Thymus (tissue), 11 donors: ENCODE results near the gene FAM151A. TPM values are rescaled to one million over a fixed set of nuclear protein-coding genes. Genes with fewer than 3 reads are reported as not detected.

Experiments used
- DNase-seq, 9 donors: peaks; one replicate each; pipeline ENCODE4 v3.0.0-alpha.2; 2013; ENCODE audit warnings: low spot score in 9 of 9, low read depth in 6 of 9, missing footprints in 1 of 9
- H3K27ac ChIP-seq, 2 donors: one replicate each; pipeline ENCODE4 v1.5.1; 2013; ENCODE audit warnings: control low read depth in 1 of 2, low read depth in 1 of 2, low read length in 1 of 2, mild to moderate bottlenecking in 1 of 2, moderate library complexity in 1 of 2
- H3K27me3 ChIP-seq, 2 donors: one replicate each; pipeline ENCODE4 v1.5.1; 2013; ENCODE audit warnings: low read length in 1 of 2; ENCODE audit not compliant: control insufficient read depth in 2 of 2, insufficient read depth in 1 of 2
- H3K36me3 ChIP-seq, 2 donors: one replicate each; pipeline ENCODE4 v1.5.1; 2013; ENCODE audit warnings: low read length in 1 of 2, mild to moderate bottlenecking in 1 of 2, moderate library complexity in 1 of 2; ENCODE audit not compliant: control insufficient read depth in 2 of 2, insufficient read depth in 2 of 2
- H3K4me1 ChIP-seq, 2 donors: one replicate each; pipeline ENCODE4 v1.5.1; 2013; ENCODE audit warnings: low read length in 2 of 2; ENCODE audit not compliant: control insufficient read depth in 2 of 2, insufficient read depth in 2 of 2
- H3K4me3 ChIP-seq, 2 donors: one replicate each; pipeline ENCODE4 v1.5.1; 2013; ENCODE audit warnings: low read length in 2 of 2, control low read depth in 1 of 2, mild to moderate bottlenecking in 1 of 2
- H3K9me3 ChIP-seq, 2 donors: one replicate each; pipeline ENCODE4 v1.5.1; 2013; ENCODE audit warnings: low read length in 1 of 2, mild to moderate bottlenecking in 1 of 2; ENCODE audit not compliant: control insufficient read depth in 2 of 2, insufficient read depth in 1 of 2
- WGBS: extraction: QIAGEN DNeasy Blood & Tissue Kit; methylation state at CpG from one replicate; pipeline ENCODE4 v1.1.7; 2013; 5-methylcytosine and 5-hydroxymethylcytosine counted together
- polyA plus RNA-seq: library from polyadenylated mRNA; stranded (reverse); fragments of 200-250 nt; gene quantifications from one replicate; pipeline ENCODE4 v1.2.3, GENCODE V29; 2013
- total RNA-seq: library from RNA; stranded (reverse); fragments of 120-200 nt; gene quantifications from one replicate; pipeline ENCODE4 v1.2.4, GENCODE V29; 2013
- donor health status: healthy.

Gene FAM151A
- total and polyA plus RNA-seq, 2 donors, result 0.47 to 1.6 TPM

- H3K27me3 ChIP-seq, result no peaks in the 10 kb centered on the region
- H3K4me3 ChIP-seq, result no peak overlapping the region
- H3K27ac ChIP-seq, result no peak overlapping the region
- no peaks in the 10 kb centered on the region for H3K9me3 ChIP-seq
- no peak for DNase-seq
- H3K4me1 ChIP-seq, result peaks cover 9 to 11% of the 10 kb centered on the region in 2 donors
- no peaks in the 10 kb centered on the region for H3K36me3 ChIP-seq
- 96% methylated on average over 13 of the region's 13 CpGs for WGBS
Measured at GRCh38 chr1:54599211-54599823, 24.0 kb downstream of the FAM151A start.

- no peaks in the 10 kb centered on the region for H3K4me1 ChIP-seq
- H3K9me3 ChIP-seq, result no peaks in the 10 kb centered on the region
- no peak overlapping the region for H3K27ac ChIP-seq
- no peaks in the 10 kb centered on the region for H3K36me3 ChIP-seq
- H3K4me3 ChIP-seq, result no peak overlapping the region
- no peaks in the 10 kb centered on the region for H3K27me3 ChIP-seq
- no peak for DNase-seq
- WGBS, result 65% methylated on average over 3 of the region's 3 CpGs
Measured at GRCh38 chr1:54597455-54598030, 25.8 kb downstream of the FAM151A start.

DNA sequence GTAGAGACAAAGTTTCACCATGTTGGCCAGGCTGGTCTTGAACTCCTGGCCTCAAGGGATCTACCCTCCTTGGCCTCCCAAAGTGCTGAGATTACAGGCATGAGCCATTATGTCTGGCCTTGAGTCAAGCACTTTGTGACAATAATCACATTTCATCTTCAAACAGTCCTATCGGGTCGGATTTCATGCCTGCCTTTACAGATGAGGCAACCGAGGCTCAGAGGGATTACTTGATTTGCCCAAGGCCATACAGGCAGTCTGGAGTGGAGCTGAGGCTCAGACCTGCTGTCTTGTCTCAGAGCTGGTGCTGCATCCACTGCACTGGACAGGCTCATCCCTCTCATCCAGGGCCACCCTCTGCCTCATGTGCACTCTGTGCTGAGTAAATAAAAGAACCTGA, 26.6 kb downstream of the FAM151A start:
- Histone ChIP-seq H3K9me3 (no peaks in the 10 kb centered on the region), H3K4me1 (no peaks in the 10 kb centered on the region), H3K27me3 (no peaks in the 10 kb centered on the region), H3K36me3 (no peaks in the 10 kb centered on the region), H3K27ac (peak overlapping the region in 1 of 2 donors; percentile 9), H3K4me3 (no peak overlapping the region)
- 95% methylated on average over 3 of the region's 3 CpGs for WGBS
- DNase-seq, result no peak

GRCh38 chr1:54595956-54596498, 27.3 kb downstream of the FAM151A start:
- no peak for DNase-seq
- 92% methylated on average over 3 of the region's 3 CpGs for WGBS

DNA sequence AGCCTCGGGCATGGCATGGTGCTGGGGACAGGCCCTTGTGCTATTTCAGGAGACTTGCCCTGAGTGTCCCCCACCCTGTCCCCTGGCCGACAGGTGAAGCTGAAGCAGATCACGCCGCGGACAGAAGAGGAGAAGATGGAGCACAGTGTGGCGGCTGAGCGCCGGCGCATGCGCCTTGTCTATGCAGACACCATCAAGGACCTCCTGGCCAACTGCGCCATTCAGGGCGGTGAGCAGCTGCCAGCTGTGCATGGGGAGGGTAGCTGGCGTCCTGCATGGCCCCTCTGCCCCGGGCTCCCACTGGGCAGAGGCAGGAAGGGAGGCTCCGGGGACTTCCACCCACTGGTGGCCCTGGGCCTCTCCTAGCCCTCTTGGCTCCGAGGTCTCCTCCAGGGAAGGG, 28.9 kb downstream of the FAM151A start:
- WGBS, result 96% methylated on average over 16 of the region's 16 CpGs
- Histone ChIP-seq H3K4me3 (no peak overlapping the region), H3K27ac (no peak overlapping the region), H3K9me3 (no peaks in the 10 kb centered on the region), H3K4me1 (no peaks in the 10 kb centered on the region), H3K27me3 (no peaks in the 10 kb centered on the region), H3K36me3 (no peaks in the 10 kb centered on the region)
- no peak for DNase-seq

More at GRCh38 chr1:54595956-54596498, 27.3 kb downstream of the FAM151A start:
- no peaks in the 10 kb centered on the region for H3K27me3 ChIP-seq
- no peaks in the 10 kb centered on the region for H3K36me3 ChIP-seq
- no peaks in the 10 kb centered on the region for H3K4me1 ChIP-seq
- H3K27ac ChIP-seq, result no peak overlapping the region
- no peak overlapping the region for H3K4me3 ChIP-seq
- no peaks in the 10 kb centered on the region for H3K9me3 ChIP-seq

DNA sequence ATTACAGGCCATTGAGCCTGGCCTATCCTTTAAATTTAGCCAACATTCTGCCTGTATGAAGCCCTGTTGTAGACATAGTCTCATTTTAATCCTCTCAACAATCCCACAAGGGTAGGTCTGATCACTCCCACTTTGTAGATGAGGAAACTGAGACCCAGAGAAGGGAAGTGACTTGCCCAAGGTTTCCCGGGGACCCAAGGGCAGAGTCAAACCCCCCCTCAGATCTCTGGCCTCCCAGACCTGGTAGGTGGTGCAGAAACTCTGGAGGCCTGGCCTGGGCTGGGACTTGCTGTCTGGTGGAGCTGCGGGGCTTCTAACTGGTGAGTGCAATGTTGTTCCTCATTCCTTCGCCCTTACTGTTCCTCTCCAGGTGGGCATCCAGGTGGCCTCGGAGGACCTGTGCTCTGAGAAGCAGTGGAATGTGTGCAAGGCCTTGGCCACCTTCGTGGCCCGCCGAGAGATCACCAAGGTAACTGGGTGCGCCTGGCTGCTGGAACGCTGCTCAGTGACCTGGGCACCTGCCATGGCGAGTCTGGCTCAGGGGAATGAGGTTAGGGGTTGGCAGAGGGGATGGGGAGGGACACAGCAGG, 29.7 kb downstream of the FAM151A start:
- H3K4me1 ChIP-seq, result peaks cover 0 to under 1% of the 10 kb centered on the region in 2 donors
- no peaks in the 10 kb centered on the region for H3K27me3 ChIP-seq
- WGBS, result 95% methylated on average over 10 of the region's 10 CpGs
- H3K9me3 ChIP-seq, result no peaks in the 10 kb centered on the region
- DNase-seq, result no peak
- H3K4me3 ChIP-seq, result no peak overlapping the region
- no peak overlapping the region for H3K27ac ChIP-seq
- H3K36me3 ChIP-seq, result no peaks in the 10 kb centered on the region

DNA sequence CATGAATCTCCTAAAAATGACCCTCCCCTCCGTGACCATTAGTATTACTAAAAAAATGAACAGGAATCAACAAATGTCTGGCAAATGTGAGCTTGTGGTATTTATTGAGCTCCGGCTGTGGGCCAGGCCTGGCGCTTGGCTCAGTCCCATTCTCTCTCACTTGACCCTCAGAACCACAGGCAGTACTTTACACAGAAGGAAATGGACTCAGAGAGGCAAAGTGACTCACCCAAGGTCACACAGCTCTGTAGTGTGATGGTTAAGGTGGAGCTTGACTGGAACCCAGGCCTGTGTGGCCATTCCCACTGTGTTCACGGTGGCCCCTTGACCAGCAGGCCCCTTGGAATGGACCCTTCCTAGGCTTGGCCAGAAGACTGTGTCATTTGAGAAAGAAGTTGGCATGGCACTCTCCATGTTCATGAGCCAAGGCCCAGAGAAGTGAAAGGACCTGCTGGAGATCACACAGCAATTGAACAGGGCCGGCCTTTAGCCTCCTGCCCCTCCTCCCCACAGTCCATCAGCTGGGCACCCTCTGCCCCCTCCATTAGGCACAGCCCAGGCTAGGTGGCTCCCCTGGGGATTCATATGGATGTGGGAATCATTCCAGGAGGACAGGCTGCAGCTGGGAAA, 32.1 kb downstream of the FAM151A start:
- H3K4me1 ChIP-seq, result peaks cover 0 to 5% of the 10 kb centered on the region in 2 donors
- H3K4me3 ChIP-seq, result no peak overlapping the region
- H3K36me3 ChIP-seq, result no peaks in the 10 kb centered on the region
- 97% methylated on average over 5 of the region's 5 CpGs for WGBS
- no peak overlapping the region for H3K27ac ChIP-seq
- H3K9me3 ChIP-seq, result no peaks in the 10 kb centered on the region
- DNase-seq, result no peak
- H3K27me3 ChIP-seq, result no peaks in the 10 kb centered on the region

GRCh38 chr1:54588377-54588776, 34.9 kb downstream of the FAM151A start:
- H3K27me3 ChIP-seq, result no peaks in the 10 kb centered on the region
- H3K27ac ChIP-seq, result no peak overlapping the region
- H3K9me3 ChIP-seq, result no peaks in the 10 kb centered on the region
- H3K36me3 ChIP-seq, result no peaks in the 10 kb centered on the region
- WGBS, result 20% methylated on average over 2 of the region's 2 CpGs
- H3K4me1 ChIP-seq, result peaks cover 0 to 5% of the 10 kb centered on the region in 2 donors
- H3K4me3 ChIP-seq, result no peak overlapping the region
- DNase-seq, result peak in 4 of 9 donors; percentile 21 to 58 (median 36)
